Mesenteric fat pad (tissue), 1 donor: ENCODE data around the gene TTC31. TPM values are rescaled to one million over a fixed set of nuclear protein-coding genes. Genes with fewer than 3 reads are reported as not detected.

Source experiments
- DNase-seq: peaks from one replicate; pipeline ENCODE4 v3.0.0-alpha.2; 2020; ENCODE audit warnings: low spot score
- total RNA-seq: library from RNA; stranded (reverse); fragmentation: NEBNext Ultra II Directional; extraction: Animal tissue kit (Norgen Biotek cat#: 25700); gene quantifications from one replicate; pipeline ENCODE4 v1.2.1, GENCODE V29; 2021
- donor health status: DM: yes; HTN: yes; CAD: no.

Gene TTC31
- total RNA-seq, 1 donor from 2014 or later, result 16.8 TPM

DNA sequence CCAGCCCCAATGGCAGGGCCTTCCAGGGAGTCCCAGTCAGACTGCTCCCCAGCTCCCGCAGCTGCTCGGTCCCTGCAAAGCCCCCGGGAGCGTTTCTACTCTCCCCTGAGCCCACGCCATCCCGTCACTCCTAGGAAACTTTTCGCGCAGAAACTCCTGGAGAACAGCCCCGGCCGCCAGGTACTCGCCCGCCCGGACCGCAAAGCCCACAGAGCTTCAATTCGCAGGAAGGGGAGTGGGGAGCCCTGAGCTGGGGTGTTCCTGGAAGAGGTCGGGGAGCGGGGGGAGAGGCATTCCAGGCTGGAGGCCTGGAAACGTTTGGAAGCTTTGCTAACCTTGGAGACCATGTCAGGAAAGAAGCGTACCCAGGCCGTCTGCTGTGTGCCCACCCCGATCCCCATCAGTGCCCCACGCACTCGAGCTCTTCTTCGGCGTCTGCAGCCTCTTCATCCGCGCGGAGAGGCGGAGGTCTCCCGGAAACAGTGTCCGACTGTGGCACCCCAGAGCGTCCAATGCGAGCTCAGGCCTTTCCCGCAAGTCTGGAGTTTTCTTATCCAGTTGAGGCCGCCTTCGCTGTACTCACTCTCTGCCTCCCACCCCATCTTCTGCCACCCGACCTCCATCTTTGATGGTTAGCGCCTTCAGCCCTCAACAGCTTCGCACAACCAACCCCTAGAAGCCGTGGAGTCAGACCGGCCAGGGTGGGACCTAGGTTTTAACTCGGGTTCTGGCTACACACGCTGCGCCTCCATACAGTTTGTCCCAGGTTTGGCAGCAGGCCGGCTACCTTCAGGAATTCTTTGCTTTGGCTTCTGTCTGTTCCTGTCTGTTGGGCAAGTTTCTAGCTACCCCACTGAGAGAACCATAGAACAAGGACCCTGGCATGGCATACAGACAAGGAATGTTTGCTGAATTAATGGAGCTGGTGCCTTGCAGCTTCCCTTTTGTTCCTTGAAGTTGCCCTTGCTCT, 20.9 kb downstream of the TTC31 start:
- DNase-seq, result no peak

GRCh38 chr2:74504591-74504990, 21.7 kb downstream of the TTC31 start:
- no peak for DNase-seq

GRCh38 chr2:74505448-74506246, 22.8 kb downstream of the TTC31 start:
- no peak for DNase-seq

GRCh38 chr2:74507145-74507925, 24.5 kb downstream of the TTC31 start, which contains the start of gene PCGF1:
TSS of gene PCGF1 (minus strand) at chr2:74507695. CDS start at chr2:74507668, 27 bp downstream.
- DNase-seq, result peak; percentile 98

DNA sequence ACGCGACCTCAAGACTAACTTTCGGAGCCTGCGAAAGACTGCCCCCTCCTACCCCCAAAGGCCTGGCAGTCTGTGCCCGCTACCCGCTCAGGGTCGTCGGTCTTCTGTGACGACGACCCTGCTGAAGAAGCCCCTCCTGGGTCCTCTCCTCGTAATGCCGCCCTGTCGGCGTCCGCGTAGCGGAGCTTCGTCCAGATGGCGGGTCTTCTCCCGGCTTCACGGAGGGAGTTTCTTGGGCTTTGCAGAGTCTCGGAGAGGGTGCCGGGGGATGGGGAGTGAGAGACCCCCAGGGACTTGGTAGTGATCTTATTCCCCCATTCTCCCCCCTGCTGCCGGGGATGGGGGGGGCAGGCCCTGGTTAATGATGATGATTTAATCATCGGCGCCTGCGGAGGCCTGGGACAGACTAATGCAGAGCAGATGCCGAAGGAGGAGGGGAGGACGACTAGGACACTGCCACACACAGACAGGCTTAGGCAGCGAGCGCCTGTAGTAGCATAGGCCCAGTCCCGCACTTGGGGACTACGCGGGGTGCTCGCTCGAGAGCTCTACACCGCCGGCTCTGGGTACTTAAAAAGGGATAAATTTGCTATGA, 25.1 kb downstream of the TTC31 start:
- no peak for DNase-seq

GRCh38 chr2:74510272-74510671, 27.4 kb downstream of the TTC31 start:
- no peak for DNase-seq

- DNase-seq, result no peak
Measured at GRCh38 chr2:74511104-74511989, 28.5 kb downstream of the TTC31 start.

DNA sequence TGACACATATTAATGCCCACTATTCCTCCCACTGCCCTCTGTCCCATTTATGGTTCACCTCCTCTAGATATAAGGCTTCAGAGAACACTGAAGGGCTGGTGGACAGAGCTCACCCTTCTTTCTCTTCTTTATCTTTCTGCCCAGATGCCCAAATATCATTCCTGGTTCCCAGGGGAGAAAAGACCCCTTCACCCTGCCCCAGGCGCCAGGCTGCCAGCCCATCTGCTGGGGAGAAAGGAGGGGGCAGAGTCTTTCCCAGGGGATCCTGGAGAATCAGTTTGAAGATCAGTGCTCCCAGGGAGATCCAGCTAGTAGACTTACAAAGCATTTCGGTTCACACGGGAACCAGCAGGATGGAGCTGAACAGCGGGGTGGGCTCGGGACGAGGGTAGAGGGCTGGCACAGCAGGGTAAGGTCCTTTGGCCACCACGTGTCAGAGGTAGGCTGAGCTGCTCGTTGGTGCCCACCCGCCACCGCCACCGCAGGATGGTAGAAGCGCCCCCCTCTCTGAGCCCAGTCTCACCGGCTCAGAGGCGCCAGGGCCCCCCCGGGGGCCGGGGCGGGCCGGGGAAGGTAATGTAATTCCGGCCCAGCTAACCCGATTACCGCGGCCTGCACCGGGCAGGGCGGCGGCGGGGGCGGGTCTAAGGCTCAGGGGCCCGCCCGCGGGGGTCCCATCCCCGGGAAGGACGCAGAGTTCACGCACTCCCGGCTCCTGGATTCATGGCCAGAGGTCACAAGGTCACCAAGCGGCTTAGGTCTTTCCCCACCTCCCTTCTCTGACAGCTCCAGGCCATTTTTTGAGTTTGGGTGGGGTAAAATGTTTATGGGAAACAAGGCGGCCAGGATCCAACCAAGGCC, 30.1 kb downstream of the TTC31 start:
- no peak for DNase-seq

DNA sequence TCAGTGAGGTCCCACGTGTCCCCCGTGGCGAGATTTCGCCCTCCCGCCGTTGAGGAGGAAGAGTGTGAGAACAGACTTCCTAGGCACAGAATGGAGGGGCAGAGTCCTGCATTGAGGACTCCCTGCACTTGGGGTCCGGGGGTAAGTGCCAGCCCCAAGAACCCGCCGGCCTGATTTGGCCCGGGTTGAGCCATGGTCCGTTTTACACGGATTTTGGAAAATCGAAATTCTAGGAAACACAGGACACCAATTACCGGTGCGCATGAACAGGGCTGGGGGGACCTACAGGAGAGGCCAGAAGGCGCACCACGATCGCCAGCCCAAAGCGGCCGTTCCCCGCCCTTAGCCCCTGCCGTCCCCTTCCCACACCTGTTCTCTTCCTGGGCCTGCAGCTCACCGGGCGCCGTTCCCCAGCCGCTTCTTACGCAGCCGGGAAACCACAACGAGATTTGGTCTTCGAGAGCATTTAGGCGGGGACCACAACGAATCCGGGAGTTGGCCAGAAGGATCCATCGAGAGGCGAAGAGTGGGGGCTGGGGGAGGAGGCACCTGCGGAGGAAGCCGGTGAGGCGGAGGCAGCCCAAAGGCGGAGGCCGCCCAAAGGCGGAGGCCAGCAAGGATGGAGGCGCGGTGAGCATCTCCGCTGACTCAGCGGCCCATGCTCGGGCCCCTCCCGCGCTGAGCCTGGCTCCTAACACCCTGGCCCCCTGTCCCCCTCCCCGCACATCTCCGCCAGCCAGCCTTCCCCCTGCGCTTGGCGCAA, 30.9 kb downstream of the TTC31 start:
- DNase-seq, result no peak

- DNase-seq, result no peak
Measured at GRCh38 chr2:74514368-74515270, 31.7 kb downstream of the TTC31 start, which contains the start of gene TLX2. TSS of gene TLX2 (plus strand) at chr2:74514450. CDS start at chr2:74514807, 357 bp downstream.

GRCh38 chr2:74515271-74515980, 32.5 kb downstream of the TTC31 start:
- no peak for DNase-seq

DNA sequence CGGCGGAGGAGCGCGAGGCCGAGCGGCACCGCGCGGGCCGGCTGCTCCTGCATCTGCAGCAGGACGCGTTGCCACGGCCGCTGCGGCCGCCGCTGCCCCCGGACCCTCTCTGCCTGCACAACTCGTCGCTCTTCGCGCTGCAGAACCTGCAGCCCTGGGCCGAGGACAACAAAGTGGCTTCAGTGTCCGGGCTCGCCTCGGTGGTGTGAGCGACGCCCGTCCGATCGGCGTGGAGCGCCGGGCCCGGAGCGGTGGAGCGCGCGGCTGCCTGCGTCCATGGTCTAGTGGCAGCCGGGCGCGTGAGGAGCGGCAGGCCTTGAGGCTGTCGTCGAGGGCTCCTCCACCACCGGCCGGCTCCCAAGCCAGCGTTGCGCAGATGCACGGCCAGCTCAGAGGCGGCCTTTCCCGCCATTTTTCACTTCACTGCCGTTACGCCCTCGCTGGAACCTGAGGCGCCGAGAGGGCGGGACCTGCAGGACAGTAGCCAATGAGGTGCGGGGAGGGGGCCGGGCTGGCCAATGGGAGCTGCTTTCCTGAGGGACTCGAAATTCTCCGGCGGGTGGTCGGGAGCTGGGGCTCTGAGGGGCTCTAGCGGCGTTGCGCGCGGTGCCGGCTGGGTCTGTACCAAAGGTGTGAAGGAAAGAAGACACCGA, 33.2 kb downstream of the TTC31 start:
- no peak for DNase-seq

- no peak for DNase-seq
Measured at GRCh38 chr2:74516650-74517049, 33.8 kb downstream of the TTC31 start.

- peak; percentile 57 for DNase-seq
Measured at GRCh38 chr2:74522516-74522915, 39.6 kb downstream of the TTC31 start.

DNA sequence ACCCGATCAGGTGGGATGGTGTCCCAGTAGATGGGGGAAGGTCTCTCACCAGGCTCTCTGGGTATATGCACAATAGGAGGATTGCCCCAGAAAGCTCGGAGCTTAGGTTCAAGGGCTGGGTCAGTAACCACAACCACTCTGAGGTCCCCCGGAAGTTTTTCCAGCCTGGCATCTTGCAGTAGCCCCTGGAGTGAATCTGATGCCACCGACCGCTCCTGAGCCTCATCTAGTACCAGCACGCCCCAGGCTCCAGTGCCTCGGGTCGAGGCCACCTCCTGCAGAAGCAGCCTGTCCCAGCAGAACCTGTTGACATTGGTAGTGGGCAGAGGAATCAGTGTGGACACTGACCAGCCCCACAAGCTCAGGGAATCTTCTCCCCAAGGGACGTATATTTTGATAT, 41.1 kb downstream of the TTC31 start:
- DNase-seq, result no peak
